ENCODE results near the gene DNAAF5.

DNAAF5 gene

GRCh38 chr7:713488-714230, 12.8 kb upstream of the DNAAF5 start:
- TF ChIP-seq EZH2phosphoT487 (IDR thresholded peaks at IDR 0.05; ENCODE audit: borderline replicate concordance) (no peak), CTCF (conservative IDR thresholded peaks at IDR 0.05; ENCODE audit: low read length) (no peak)
- Histone ChIP-seq H3K9me3 (ENCODE audit: insufficient read depth, low read depth, low read length) (no peaks in the 10 kb centered on the region; the same call in 1 of the 2 replicates), H3K9me2 (replicated peaks; ENCODE audit: low read depth, low read length) (no peaks in the 10 kb centered on the region), H3K4me1 (ENCODE audit: insufficient read depth, low read length, poor library complexity, severe bottlenecking) (no peaks in the 10 kb centered on the region), H2AFZ (ENCODE audit: low read length) (no peak overlapping the region), H3K79me2 (ENCODE audit: insufficient read depth, low read length) (no peaks in the 10 kb centered on the region), H3K36me3 (ENCODE audit: insufficient read depth, low read length) (no peaks in the 10 kb centered on the region), H3K9ac (ENCODE audit: low read depth, low read length, poor library complexity, severe bottlenecking) (no peak overlapping the region), H3K4me2 (ENCODE audit: low read depth, low read length, poor library complexity, severe bottlenecking) (no peak overlapping the region), H4K20me1 (ENCODE audit: insufficient read depth, low read length, poor library complexity, severe bottlenecking) (no peaks in the 10 kb centered on the region), H3F3A (ENCODE audit: low read depth) (no peaks in the 10 kb centered on the region), H3K27me3 (ENCODE audit: insufficient read depth, low read length, poor library complexity, severe bottlenecking) (no peaks in the 10 kb centered on the region), H3K4me3 (ENCODE audit: low read length, poor library complexity, severe bottlenecking) (no peak overlapping the region)

GRCh38 chr7:714251-714671, 12.2 kb upstream of the DNAAF5 start:
- no peaks in the 10 kb centered on the region for H3F3A ChIP-seq (ENCODE audit: low read depth)

GRCh38 chr7:716222-716621, 10.3 kb upstream of the DNAAF5 start:
- H3K9me2 ChIP-seq (replicated peaks; ENCODE audit: low read depth, low read length) = no peaks in the 10 kb centered on the region
- no peak for TF ChIP-seq EZH2phosphoT487 (IDR thresholded peaks at IDR 0.05; ENCODE audit: borderline replicate concordance)
- no peak for TF ChIP-seq CTCF (conservative IDR thresholded peaks at IDR 0.05; ENCODE audit: low read length)
- no peak overlapping the region for H3K9ac ChIP-seq (ENCODE audit: low read depth, low read length, poor library complexity, severe bottlenecking)
- no peaks in the 10 kb centered on the region for H3F3A ChIP-seq (ENCODE audit: low read depth)
- H3K4me2 ChIP-seq (ENCODE audit: low read depth, low read length, poor library complexity, severe bottlenecking) = no peak overlapping the region
- no peaks in the 10 kb centered on the region for H3K4me1 ChIP-seq (ENCODE audit: insufficient read depth, low read length, poor library complexity, severe bottlenecking)
- no peak overlapping the region for H3K4me3 ChIP-seq (ENCODE audit: low read length, poor library complexity, severe bottlenecking)
- H3K79me2 ChIP-seq (ENCODE audit: insufficient read depth, low read length) = no peaks in the 10 kb centered on the region
- no peaks in the 10 kb centered on the region for H4K20me1 ChIP-seq (ENCODE audit: insufficient read depth, low read length, poor library complexity, severe bottlenecking)
- no peaks in the 10 kb centered on the region for H3K27me3 ChIP-seq (ENCODE audit: insufficient read depth, low read length, poor library complexity, severe bottlenecking)
- peaks cover 8% of the 10 kb centered on the region; the same call in 1 of the 2 replicates for H3K9me3 ChIP-seq (ENCODE audit: insufficient read depth, low read depth, low read length)
- H2AFZ ChIP-seq (ENCODE audit: low read length) = no peak overlapping the region
- H3K36me3 ChIP-seq (ENCODE audit: insufficient read depth, low read length) = no peaks in the 10 kb centered on the region

More at GRCh38 chr7:714251-714671, 12.2 kb upstream of the DNAAF5 start:
- Histone ChIP-seq H2AFZ (ENCODE audit: low read length) (no peak overlapping the region), H3K4me1 (ENCODE audit: insufficient read depth, low read length, poor library complexity, severe bottlenecking) (no peaks in the 10 kb centered on the region), H3K9ac (ENCODE audit: low read depth, low read length, poor library complexity, severe bottlenecking) (no peak overlapping the region), H3K4me2 (ENCODE audit: low read depth, low read length, poor library complexity, severe bottlenecking) (no peak overlapping the region), H3K9me3 (ENCODE audit: insufficient read depth, low read depth, low read length) (no peaks in the 10 kb centered on the region; the same call in 1 of the 2 replicates), H3K4me3 (ENCODE audit: low read length, poor library complexity, severe bottlenecking) (no peak overlapping the region), H3K27me3 (ENCODE audit: insufficient read depth, low read length, poor library complexity, severe bottlenecking) (no peaks in the 10 kb centered on the region), H4K20me1 (ENCODE audit: insufficient read depth, low read length, poor library complexity, severe bottlenecking) (no peaks in the 10 kb centered on the region), H3K36me3 (ENCODE audit: insufficient read depth, low read length) (no peaks in the 10 kb centered on the region), H3K9me2 (replicated peaks; ENCODE audit: low read depth, low read length) (no peaks in the 10 kb centered on the region), H3K79me2 (ENCODE audit: insufficient read depth, low read length) (no peaks in the 10 kb centered on the region)
- TF ChIP-seq CTCF (conservative IDR thresholded peaks at IDR 0.05; ENCODE audit: low read length) (no peak), EZH2phosphoT487 (IDR thresholded peaks at IDR 0.05; ENCODE audit: borderline replicate concordance) (no peak)
